ENCODE data around the gene COQ3.

Gene COQ3

DNA sequence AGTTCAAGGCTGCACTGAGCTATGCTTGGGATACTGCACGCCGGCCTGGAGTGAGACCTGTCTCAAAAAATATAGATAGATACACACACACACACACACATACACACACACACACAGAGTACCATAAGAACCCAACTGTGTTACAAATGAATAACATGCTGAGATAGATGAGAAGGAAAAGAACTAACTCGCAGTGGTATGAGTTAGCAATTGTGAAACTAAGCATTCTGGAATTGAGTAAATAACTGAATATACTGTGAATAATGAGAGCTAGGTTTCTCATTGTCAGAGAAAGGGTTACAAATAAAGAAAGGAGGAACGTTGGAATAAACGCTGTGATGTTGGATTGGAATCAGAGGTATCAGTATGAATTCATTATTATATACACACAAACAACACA, 30.0 kb downstream of the COQ3 start:
- H4K20me1 ChIP-seq (ENCODE audit: low read depth, low read length): no peaks in the 10 kb centered on the region
- no peaks in the 10 kb centered on the region for H3K27me3 ChIP-seq (ENCODE audit: low read length)
- no peak overlapping the region for H3K4me2 ChIP-seq (ENCODE audit: low read depth, low read length, poor library complexity, severe bottlenecking)
- no peaks in the 10 kb centered on the region for H3K9me2 ChIP-seq (replicated peaks; ENCODE audit: insufficient read depth, low read length)
- no peak overlapping the region for H3K9ac ChIP-seq (ENCODE audit: low read length)
- no peaks in the 10 kb centered on the region for H3K79me2 ChIP-seq (ENCODE audit: insufficient read depth, low read length)
- TF ChIP-seq, protein P1, sequence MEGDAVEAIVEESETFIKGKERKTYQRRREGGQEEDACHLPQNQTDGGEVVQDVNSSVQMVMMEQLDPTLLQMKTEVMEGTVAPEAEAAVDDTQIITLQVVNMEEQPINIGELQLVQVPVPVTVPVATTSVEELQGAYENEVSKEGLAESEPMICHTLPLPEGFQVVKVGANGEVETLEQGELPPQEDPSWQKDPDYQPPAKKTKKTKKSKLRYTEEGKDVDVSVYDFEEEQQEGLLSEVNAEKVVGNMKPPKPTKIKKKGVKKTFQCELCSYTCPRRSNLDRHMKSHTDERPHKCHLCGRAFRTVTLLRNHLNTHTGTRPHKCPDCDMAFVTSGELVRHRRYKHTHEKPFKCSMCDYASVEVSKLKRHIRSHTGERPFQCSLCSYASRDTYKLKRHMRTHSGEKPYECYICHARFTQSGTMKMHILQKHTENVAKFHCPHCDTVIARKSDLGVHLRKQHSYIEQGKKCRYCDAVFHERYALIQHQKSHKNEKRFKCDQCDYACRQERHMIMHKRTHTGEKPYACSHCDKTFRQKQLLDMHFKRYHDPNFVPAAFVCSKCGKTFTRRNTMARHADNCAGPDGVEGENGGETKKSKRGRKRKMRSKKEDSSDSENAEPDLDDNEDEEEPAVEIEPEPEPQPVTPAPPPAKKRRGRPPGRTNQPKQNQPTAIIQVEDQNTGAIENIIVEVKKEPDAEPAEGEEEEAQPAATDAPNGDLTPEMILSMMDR (IDR thresholded peaks at IDR 0.05; ENCODE audit: insufficient read depth, low read length, poor library complexity, severe bottlenecking): no peak
- TF ChIP-seq EZH2phosphoT487 (conservative IDR thresholded peaks at IDR 0.05; ENCODE audit: low read length): no peak
- no peak overlapping the region for H2AFZ ChIP-seq (ENCODE audit: low read depth, low read length, severe bottlenecking)
- no peaks in the 10 kb centered on the region for H3K9me3 ChIP-seq (ENCODE audit: insufficient read depth, low read length)
- H3K27ac ChIP-seq (ENCODE audit: low read depth, low read length): no peak overlapping the region
- no peaks in the 10 kb centered on the region for H3K36me3 ChIP-seq (ENCODE audit: low read length)
- H3K4me3 ChIP-seq (ENCODE audit: insufficient read depth, low read length, poor library complexity, severe bottlenecking): no peak overlapping the region
- H3F3A ChIP-seq (ENCODE audit: insufficient read depth): no peaks in the 10 kb centered on the region

DNA sequence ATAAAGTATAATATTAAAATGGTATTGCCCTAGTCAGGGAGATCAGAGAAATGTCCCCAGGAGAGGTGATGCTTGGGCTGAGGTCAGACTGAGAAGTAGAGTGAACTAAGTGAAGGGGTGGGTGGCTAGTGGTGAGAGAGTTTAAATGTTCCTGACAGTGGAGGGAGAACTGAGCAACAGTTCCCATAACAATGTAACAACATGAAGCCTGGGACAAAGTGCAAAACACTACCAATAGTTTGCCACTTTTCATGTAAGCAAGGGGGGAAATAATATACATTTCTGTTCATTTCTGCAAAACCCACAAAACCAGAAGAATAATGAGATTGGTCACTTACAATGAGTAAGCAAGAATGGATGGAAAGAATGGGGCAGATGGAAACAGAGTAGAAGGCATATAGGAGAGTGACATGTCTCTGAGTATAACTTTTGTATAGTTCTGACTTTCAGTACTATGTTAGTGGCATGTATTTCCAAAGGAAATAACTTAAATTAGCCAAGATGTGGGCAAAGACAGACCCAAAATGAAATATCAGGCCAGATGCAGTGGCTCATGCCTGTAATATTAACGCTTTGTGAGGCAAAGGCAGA, 31.2 kb downstream of the COQ3 start:
- no peaks in the 10 kb centered on the region for H3K27me3 ChIP-seq (ENCODE audit: low read length)
- H3K9me2 ChIP-seq (replicated peaks; ENCODE audit: insufficient read depth, low read length): no peaks in the 10 kb centered on the region
- H3K9ac ChIP-seq (ENCODE audit: low read length): no peak overlapping the region
- no peaks in the 10 kb centered on the region for H3F3A ChIP-seq (ENCODE audit: insufficient read depth)
- H3K79me2 ChIP-seq (ENCODE audit: insufficient read depth, low read length): no peaks in the 10 kb centered on the region
- no peak for TF ChIP-seq EZH2phosphoT487 (conservative IDR thresholded peaks at IDR 0.05; ENCODE audit: low read length)
- TF ChIP-seq, protein P1 (IDR thresholded peaks at IDR 0.05; ENCODE audit: insufficient read depth, low read length, poor library complexity, severe bottlenecking): no peak
- no peaks in the 10 kb centered on the region for H4K20me1 ChIP-seq (ENCODE audit: low read depth, low read length)
- H3K27ac ChIP-seq (ENCODE audit: low read depth, low read length): no peak overlapping the region
- H3K36me3 ChIP-seq (ENCODE audit: low read length): no peaks in the 10 kb centered on the region
- no peak overlapping the region for H3K4me3 ChIP-seq (ENCODE audit: insufficient read depth, low read length, poor library complexity, severe bottlenecking)
- no peak overlapping the region for H2AFZ ChIP-seq (ENCODE audit: low read depth, low read length, severe bottlenecking)
- no peaks in the 10 kb centered on the region for H3K9me3 ChIP-seq (ENCODE audit: insufficient read depth, low read length)
- H3K4me2 ChIP-seq (ENCODE audit: low read depth, low read length, poor library complexity, severe bottlenecking): no peak overlapping the region

DNA sequence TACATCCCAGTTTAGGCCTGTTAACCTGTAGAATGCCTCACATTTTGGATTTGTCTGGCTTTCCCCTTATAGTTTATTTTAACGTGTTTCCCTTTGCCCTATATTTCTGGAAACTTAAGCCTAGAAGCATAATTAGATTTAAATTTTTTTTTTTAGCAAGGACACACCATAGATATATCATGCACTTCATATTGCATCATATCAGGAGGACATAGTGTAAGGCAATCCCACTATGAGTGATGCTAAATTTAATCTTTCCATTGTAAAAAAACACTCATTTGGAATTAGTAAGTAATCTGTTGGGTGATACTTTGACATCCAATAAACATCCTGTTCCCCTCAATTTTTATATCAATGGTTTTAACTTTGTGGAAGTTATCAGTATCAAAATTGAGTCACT, 34.2 kb downstream of the COQ3 start:
- TF ChIP-seq, protein P1 (IDR thresholded peaks at IDR 0.05; ENCODE audit: insufficient read depth, low read length, poor library complexity, severe bottlenecking): no peak
- TF ChIP-seq EZH2phosphoT487 (conservative IDR thresholded peaks at IDR 0.05; ENCODE audit: low read length): no peak
- Histone ChIP-seq H3K27me3 (ENCODE audit: low read length) (no peaks in the 10 kb centered on the region), H4K20me1 (ENCODE audit: low read depth, low read length) (no peaks in the 10 kb centered on the region), H3K27ac (ENCODE audit: low read depth, low read length) (no peak overlapping the region), H3K4me2 (ENCODE audit: low read depth, low read length, poor library complexity, severe bottlenecking) (no peak overlapping the region), H3K9me2 (replicated peaks; ENCODE audit: insufficient read depth, low read length) (no peaks in the 10 kb centered on the region), H2AFZ (ENCODE audit: low read depth, low read length, severe bottlenecking) (no peak overlapping the region), H3F3A (ENCODE audit: insufficient read depth) (no peaks in the 10 kb centered on the region), H3K79me2 (ENCODE audit: insufficient read depth, low read length) (no peaks in the 10 kb centered on the region), H3K9me3 (ENCODE audit: insufficient read depth, low read length) (no peaks in the 10 kb centered on the region), H3K9ac (ENCODE audit: low read length) (no peak overlapping the region), H3K36me3 (ENCODE audit: low read length) (no peaks in the 10 kb centered on the region), H3K4me3 (ENCODE audit: insufficient read depth, low read length, poor library complexity, severe bottlenecking) (no peak overlapping the region)

Data from SU-DHL-6 (cell line).